MCF 10A (cell line): ENCODE results near the gene MYRIP. TPM values are rescaled to one million over a fixed set of nuclear protein-coding genes. Genes with fewer than 3 reads are reported as not detected.

ENCODE experiments used
- BruUV-seq: library from RNA; stranded (reverse); fragments of 400-500 nt; replicated peaks from 2 replicates; lab custom pipeline; 2021; lab: Mats Ljungman, UMichigan
- CTCF ChIA-PET: fragments of 300-600 bp; sonication (Branson Sonifier 250); formaldehyde crosslinking; extraction: SDS; loops from one replicate; lab custom pipeline; 2021; ENCODE audit warnings: antibody characterized with exemption, inconsistent platforms; lab: Yijun Ruan, JAX
- POLR2A ChIA-PET: fragments of 300-600, 350-650 bp; sonication (Branson Sonifier 250); formaldehyde crosslinking; extraction: SDS; loops from one replicate; lab custom pipeline; 2020; ENCODE audit warnings: antibody characterized with exemption, inconsistent platforms; lab: Yijun Ruan, JAX
- DNase-seq: peaks from one replicate; pipeline ENCODE4 v3.0.0-alpha.2; 2018; ENCODE audit not compliant: unreplicated experiment
- H3K27ac Mint-ChIP-seq: one replicate; pipeline ENCODE4 v1.8.0; 2022; ENCODE audit warnings: mild to moderate bottlenecking, low read depth, mixed read lengths; ENCODE audit not compliant: unreplicated experiment
- H3K27me3 Mint-ChIP-seq: one replicate; pipeline ENCODE4 v1.8.0; 2022; ENCODE audit warnings: mixed read lengths; ENCODE audit not compliant: insufficient read depth, unreplicated experiment
- H3K36me3 Mint-ChIP-seq: one replicate; pipeline ENCODE4 v1.8.0; 2022; ENCODE audit warnings: mild to moderate bottlenecking, moderate library complexity, mixed read lengths; ENCODE audit not compliant: insufficient read depth, unreplicated experiment
- H3K4me1 Mint-ChIP-seq: one replicate; pipeline ENCODE4 v1.8.0; 2022; ENCODE audit warnings: mixed read lengths; ENCODE audit not compliant: insufficient read depth, unreplicated experiment
- H3K4me3 Mint-ChIP-seq: one replicate; pipeline ENCODE4 v1.8.0; 2022; ENCODE audit warnings: mild to moderate bottlenecking, moderate library complexity, mixed read lengths; ENCODE audit not compliant: unreplicated experiment
- H3K9me3 Mint-ChIP-seq: one replicate; pipeline ENCODE4 v1.8.0; 2022; ENCODE audit warnings: mixed read lengths; ENCODE audit not compliant: unreplicated experiment
- CTCF ChIP-seq: fragments of 200-600 bp; IDR thresholded peaks from one replicate; pipeline ENCODE4 v1.8.0; 2022; ENCODE audit warnings: antibody characterized with exemption, mild to moderate bottlenecking; ENCODE audit not compliant: unreplicated experiment
- intact Hi-C: fragments of 100-400 bp; cut with micrococcal nuclease; formaldehyde crosslinking; loops from 2 replicates; pipeline ENCODE4 v1.14.1; 2022
- total RNA-seq: library from RNA; stranded (reverse); gene quantifications from 2 replicates; pipeline ENCODE4 v1.2.3, GENCODE V29; 2022

MYRIP gene
- total RNA-seq, 1 experiment from 2014 or later = 0.19 TPM

DNA sequence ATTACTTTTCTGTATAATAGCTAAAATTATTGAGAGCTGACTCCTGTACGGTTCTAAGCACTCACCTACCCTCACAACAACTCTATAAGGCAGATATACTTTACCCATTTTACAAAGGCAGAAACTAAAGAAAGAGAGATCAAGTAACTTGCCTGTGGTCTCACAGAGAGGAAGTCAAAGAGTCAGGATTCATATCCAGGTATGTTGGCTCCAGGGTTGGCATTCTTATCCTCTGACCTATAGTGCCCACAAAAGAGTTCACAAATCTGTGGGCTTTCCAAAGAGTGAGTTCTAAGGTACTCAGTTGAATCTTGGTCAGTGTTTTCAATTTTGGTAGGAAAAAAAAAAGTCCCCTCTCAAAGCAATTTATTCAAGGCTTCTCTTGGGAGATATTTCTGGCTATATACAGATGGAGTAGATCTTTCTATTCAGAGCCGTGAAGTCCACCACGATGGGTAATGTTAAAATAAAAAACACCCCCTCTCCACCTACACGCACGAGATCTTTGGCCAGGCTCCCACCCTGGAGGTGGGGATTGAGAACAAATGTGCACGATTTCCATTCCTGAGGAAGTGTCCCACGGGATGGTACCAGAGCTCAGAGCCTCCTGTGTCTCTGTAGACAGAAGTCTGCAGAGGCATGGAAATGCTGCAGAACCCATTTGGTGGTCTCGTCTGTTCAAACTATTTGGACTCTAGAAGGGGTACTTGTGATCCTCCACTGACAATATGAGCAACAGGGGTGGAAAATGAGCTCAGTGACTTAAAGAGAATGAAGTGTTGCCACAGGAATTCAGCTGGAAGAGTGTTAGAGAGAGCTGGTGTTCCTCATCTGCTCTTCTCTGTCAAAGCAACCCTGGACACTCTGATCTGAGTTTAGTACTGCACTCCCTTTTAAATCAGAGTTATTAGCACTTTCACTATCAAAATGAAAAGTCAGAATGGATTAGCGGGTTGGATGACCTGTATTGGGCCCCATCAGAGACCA lies 288.0 kb downstream of the MYRIP start:
- Mint-ChIP-seq H3K4me1 (peaks cover 24% of the 10 kb centered on the region), H3K4me3 (no peak overlapping the region), H3K27ac (no peak overlapping the region), H3K36me3 (no peaks in the 10 kb centered on the region), H3K9me3 (peaks cover 7% of the 10 kb centered on the region), H3K27me3 (no peaks in the 10 kb centered on the region)
- POLR2A ChIA-PET = no interaction called here
- no TSS peak for BruUV-seq
- intact Hi-C loops = no loop called here
- TF ChIP-seq CTCF = no peak
- CTCF ChIA-PET = interaction anchor here (0.7 kb wide), 1 partner anchor 68 kb away, joined by 3 read pairs; no protein-coding TSS in a partner anchor
- DNase-seq = no peak

- no peaks in the 10 kb centered on the region for H3K27me3 Mint-ChIP-seq
- H3K9me3 Mint-ChIP-seq = peaks cover 7% of the 10 kb centered on the region
- H3K4me3 Mint-ChIP-seq = no peak overlapping the region
- intact Hi-C loops = no loop called here
- ChIA-PET CTCF (no interaction called here), POLR2A (interaction anchor here (0.6 kb wide), 1 partner anchor 931 kb away, joined by 3 read pairs; no protein-coding TSS in a partner anchor)
- H3K4me1 Mint-ChIP-seq = peaks cover 24% of the 10 kb centered on the region
- no peak overlapping the region for H3K27ac Mint-ChIP-seq
- no peak for TF ChIP-seq CTCF
- BruUV-seq = no TSS peak
- no peak for DNase-seq
- no peaks in the 10 kb centered on the region for H3K36me3 Mint-ChIP-seq
Observed at GRCh38 chr3:40098261-40098759, 288.9 kb downstream of the MYRIP start.

DNA sequence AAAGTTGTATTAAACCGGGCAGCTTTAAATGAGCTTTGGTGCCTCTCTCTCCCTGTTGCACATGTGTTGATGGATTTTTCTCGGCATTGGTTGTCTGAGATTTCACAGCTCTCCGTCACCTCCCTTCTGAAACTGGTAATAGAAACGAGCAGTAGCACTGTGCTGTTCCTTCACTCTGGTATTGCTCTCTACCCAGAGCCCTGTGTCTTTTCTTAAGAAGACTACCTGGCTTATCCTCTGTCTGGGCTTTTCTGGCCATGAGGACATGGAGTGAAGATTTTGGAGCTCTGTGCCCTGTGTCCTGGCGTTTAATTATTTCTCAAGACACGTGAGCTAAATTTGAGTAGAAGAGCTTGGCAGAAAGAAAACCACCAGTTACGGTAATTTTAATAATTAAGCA lies 290.5 kb downstream of the MYRIP start:
- Mint-ChIP-seq H3K4me3 (no peak overlapping the region), H3K4me1 (peaks cover 35% of the 10 kb centered on the region), H3K36me3 (no peaks in the 10 kb centered on the region), H3K9me3 (peaks cover 7% of the 10 kb centered on the region), H3K27me3 (no peaks in the 10 kb centered on the region), H3K27ac (no peak overlapping the region)
- intact Hi-C loops = no loop called here
- POLR2A ChIA-PET = interaction anchor here (1.8 kb wide), 1 partner anchor 17 kb away, joined by 5 read pairs; no protein-coding TSS in a partner anchor
- no TSS peak for BruUV-seq
- DNase-seq = no peak
- TF ChIP-seq CTCF = no peak
- CTCF ChIA-PET = no interaction called here

DNA sequence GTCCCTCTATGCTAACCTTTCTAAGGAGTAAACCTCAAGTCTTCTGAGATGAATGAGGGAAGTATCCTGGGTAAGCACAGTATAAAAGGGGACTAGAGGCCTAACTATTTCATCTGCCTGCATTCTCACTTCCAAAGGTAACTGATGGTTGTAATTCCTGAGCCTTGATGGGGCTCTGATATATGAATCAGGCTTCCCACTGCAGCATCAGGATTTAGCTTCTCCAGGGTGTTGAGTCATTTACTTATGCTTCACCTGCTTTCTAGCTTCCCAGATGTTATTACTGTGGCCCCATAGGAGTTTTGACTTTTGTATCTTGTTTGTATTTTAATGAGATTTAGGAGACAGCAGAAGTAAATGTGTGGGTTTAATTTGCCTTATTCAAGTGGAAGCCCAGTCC lies 292.8 kb downstream of the MYRIP start:
- TF ChIP-seq CTCF = no peak
- ChIA-PET CTCF (no interaction called here), POLR2A (no interaction called here)
- Mint-ChIP-seq H3K4me3 (no peak overlapping the region), H3K4me1 (peaks cover 28% of the 10 kb centered on the region), H3K36me3 (no peaks in the 10 kb centered on the region), H3K9me3 (peaks cover 7% of the 10 kb centered on the region), H3K27ac (no peak overlapping the region), H3K27me3 (no peaks in the 10 kb centered on the region)
- intact Hi-C loops = no loop called here
- no TSS peak for BruUV-seq
- no peak for DNase-seq
